K562 (cell line): ENCODE data around the gene KRT85.

Source experiments
- BRCA1 ChIP-seq, 2 experiments: fragments of 450-650 bp in 1 of 2; sonication (generic) in 1 of 2; formaldehyde crosslinking in 1 of 2; IDR thresholded peaks; 2 replicates each; pipeline versions ENCODE4 v1.5.0 to v1.6.1; 2017 to 2020; ENCODE audit warnings: mild to moderate bottlenecking in 1 of 2, missing genetic modification reagents in 1 of 2
- EZH2 ChIP-seq: IDR thresholded peaks from 2 replicates; pipeline ENCODE4 v1.6.1; 2012; ENCODE audit warnings: low read depth, mild to moderate bottlenecking, inconsistent platforms, low read length, borderline replicate concordance
- NR4A1 ChIP-seq, 2 experiments: fragments of 250-450 bp in 1 of 2; fragments of 450-650 bp in 1 of 2; sonication (Bioruptor Pico) in 1 of 2; IDR thresholded peaks; 2 replicates each; pipeline versions ENCODE4 v1.4.0 to v1.6.1; 2016 to 2020; ENCODE audit warnings: mild to moderate bottlenecking in 2 of 2, missing compliant biosample characterization in 1 of 2, missing genetic modification characterization in 1 of 2, moderate library complexity in 1 of 2
- POLR2A ChIP-seq: fragments of 450-650 bp; conservative IDR thresholded peaks from 2 replicates; pipeline ENCODE4 v1.6.1; 2016
- POLR2AphosphoS5 ChIP-seq: IDR thresholded peaks from 2 replicates; pipeline ENCODE4 v1.6.1; 2011; ENCODE audit warnings: mild to moderate bottlenecking, low read depth, low read length, moderate library complexity; ENCODE audit not compliant: control insufficient read depth, insufficient read depth
- RFX5 ChIP-seq: IDR thresholded peaks from 2 replicates; pipeline ENCODE4 v1.6.1; 2011; ENCODE audit warnings: low read depth, mild to moderate bottlenecking, improper control_type of control experiment, low read length
- TCF7 ChIP-seq: sonication (generic); IDR thresholded peaks from 2 replicates; pipeline ENCODE4 v1.6.1; 2016; ENCODE audit warnings: antibody characterized with exemption, borderline replicate concordance
- ZFX ChIP-seq: sonication (generic); formaldehyde crosslinking; IDR thresholded peaks from 2 replicates; pipeline ENCODE4 v1.8.0; 2022; ENCODE audit warnings: mild to moderate bottlenecking, missing genetic modification reagents, moderate library complexity
- ZNF232 ChIP-seq: sonication (generic); formaldehyde crosslinking; IDR thresholded peaks from 2 replicates; pipeline ENCODE4 v1.8.0; 2022; ENCODE audit warnings: mild to moderate bottlenecking, missing genetic modification reagents
- ZNF589 ChIP-seq: fragments of 200-800 bp; sonication (Bioruptor generic); IDR thresholded peaks from 2 replicates; pipeline ENCODE4 v1.6.1; 2016; ENCODE audit warnings: low read depth, missing genetic modification characterization, missing compliant biosample characterization
- ZNF766 ChIP-seq: fragments of 200-800 bp; sonication (Bioruptor generic); conservative IDR thresholded peaks from 2 replicates; pipeline ENCODE4 v1.6.1; 2016; ENCODE audit warnings: missing genetic modification characterization, missing compliant biosample characterization
- TF ChIP-seq, protein P1 (sequence below), 2 experiments: fragments of 200-800 bp in 1 of 2; sonication (Bioruptor generic) in 1 of 2; sonication (generic) in 1 of 2; formaldehyde crosslinking in 1 of 2; IDR thresholded peaks in 1 of 2; conservative IDR thresholded peaks in 1 of 2; 2 replicates each; pipeline versions ENCODE4 v1.5.0 to v1.6.1; 2016 to 2020; ENCODE audit warnings: missing compliant biosample characterization in 1 of 2, missing genetic modification characterization in 1 of 2, missing genetic modification reagents in 1 of 2
- TF ChIP-seq, protein P2 (sequence below), 3 experiments: IDR thresholded peaks in 2 of 3; conservative IDR thresholded peaks in 1 of 3; 2 replicates each; pipeline ENCODE4 v1.5.1; 2011 to 2012; ENCODE audit warnings: low read length in 3 of 3, mild to moderate bottlenecking in 3 of 3, control low read depth in 2 of 3, improper control_type of control experiment in 1 of 3, inconsistent platforms in 1 of 3, low read depth in 1 of 3, mixed read lengths in 1 of 3, moderate library complexity in 1 of 3; ENCODE audit not compliant: insufficient read depth in 2 of 3

DNA sequence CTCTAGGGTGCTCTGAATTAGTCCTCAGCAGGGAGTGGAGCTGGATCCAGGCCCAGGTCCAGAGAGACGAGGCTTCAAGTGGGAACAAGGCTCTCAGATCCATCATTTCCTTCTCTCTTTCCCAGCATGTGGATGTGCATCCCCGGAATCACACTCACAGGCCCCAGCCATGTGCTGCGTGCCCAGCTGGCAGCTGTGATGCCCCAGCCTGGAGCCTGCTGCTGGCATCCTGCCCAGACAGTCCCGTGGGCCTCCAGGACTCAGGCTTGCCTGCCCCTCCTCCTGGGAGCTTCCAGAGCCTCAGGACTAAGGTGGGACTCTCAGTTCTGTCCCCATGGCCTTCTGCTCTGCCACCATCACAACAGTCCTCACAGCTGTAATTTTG is 24.3 kb upstream of the KRT85 start:
- TF ChIP-seq ZNF232 (CRISPR knock-in tag) (no peak), RFX5 (no peak), NR4A1 (CRISPR knock-in tag; IDR thresholded peaks at IDR 0.05) (no peak), NR4A1 (tag; IDR thresholded peaks at IDR 0.05) (no peak), POLR2AphosphoS5 (no peak), ZNF589 (no peak), ZFX (CRISPR knock-in tag) (no peak), POLR2A (no peak), TCF7 (no peak), ZNF766 (no peak), BRCA1 (IDR thresholded peaks at IDR 0.05) (no peak), BRCA1 (CRISPR knock-in tag; IDR thresholded peaks at IDR 0.05) (no peak), EZH2 (no peak)
- TF ChIP-seq, protein P1, sequence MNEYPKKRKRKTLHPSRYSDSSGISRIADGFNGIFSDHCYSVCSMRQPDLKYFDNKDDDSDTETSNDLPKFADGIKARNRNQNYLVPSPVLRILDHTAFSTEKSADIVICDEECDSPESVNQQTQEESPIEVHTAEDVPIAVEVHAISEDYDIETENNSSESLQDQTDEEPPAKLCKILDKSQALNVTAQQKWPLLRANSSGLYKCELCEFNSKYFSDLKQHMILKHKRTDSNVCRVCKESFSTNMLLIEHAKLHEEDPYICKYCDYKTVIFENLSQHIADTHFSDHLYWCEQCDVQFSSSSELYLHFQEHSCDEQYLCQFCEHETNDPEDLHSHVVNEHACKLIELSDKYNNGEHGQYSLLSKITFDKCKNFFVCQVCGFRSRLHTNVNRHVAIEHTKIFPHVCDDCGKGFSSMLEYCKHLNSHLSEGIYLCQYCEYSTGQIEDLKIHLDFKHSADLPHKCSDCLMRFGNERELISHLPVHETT (CRISPR knock-in tag; conservative IDR thresholded peaks at IDR 0.05 in 1 of 2, IDR thresholded peaks at IDR 0.05 in 1 of 2) = no peak
- TF ChIP-seq, protein P2, sequence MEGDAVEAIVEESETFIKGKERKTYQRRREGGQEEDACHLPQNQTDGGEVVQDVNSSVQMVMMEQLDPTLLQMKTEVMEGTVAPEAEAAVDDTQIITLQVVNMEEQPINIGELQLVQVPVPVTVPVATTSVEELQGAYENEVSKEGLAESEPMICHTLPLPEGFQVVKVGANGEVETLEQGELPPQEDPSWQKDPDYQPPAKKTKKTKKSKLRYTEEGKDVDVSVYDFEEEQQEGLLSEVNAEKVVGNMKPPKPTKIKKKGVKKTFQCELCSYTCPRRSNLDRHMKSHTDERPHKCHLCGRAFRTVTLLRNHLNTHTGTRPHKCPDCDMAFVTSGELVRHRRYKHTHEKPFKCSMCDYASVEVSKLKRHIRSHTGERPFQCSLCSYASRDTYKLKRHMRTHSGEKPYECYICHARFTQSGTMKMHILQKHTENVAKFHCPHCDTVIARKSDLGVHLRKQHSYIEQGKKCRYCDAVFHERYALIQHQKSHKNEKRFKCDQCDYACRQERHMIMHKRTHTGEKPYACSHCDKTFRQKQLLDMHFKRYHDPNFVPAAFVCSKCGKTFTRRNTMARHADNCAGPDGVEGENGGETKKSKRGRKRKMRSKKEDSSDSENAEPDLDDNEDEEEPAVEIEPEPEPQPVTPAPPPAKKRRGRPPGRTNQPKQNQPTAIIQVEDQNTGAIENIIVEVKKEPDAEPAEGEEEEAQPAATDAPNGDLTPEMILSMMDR (IDR thresholded peaks at IDR 0.05 in 2 of 3, conservative IDR thresholded peaks at IDR 0.05 in 1 of 3; ENCODE audit: insufficient read depth in 2 of 3, low read depth in 1 of 3, low read length in 3 of 3) = no peak
